CD4-positive, CD25-positive, alpha-beta regulatory T cell (primary cell): ENCODE measurements around the gene PABPN1L. TPM values are rescaled to one million over a fixed set of nuclear protein-coding genes. Genes with fewer than 3 reads are reported as not detected.

ENCODE experiments used
- ATAC-seq, 2 donors: fragments of 150-1000 bp; cut with Tn5 transposase; one replicate each; pipeline ENCODE4 v1.10.0; 2021; ENCODE audit warnings: low read depth in 2 of 2, moderate number of reproducible peaks in 2 of 2, moderate library complexity in 1 of 2
- DNase-seq, 3 donors: peaks; one replicate each; pipeline versions ENCODE4 v3.0.0 to v3.0.0-alpha.2; 2012 to 2022; ENCODE audit warnings: mixed read lengths in 1 of 3
- H3K27ac ChIP-seq: one replicate; pipeline ENCODE4 v1.7.0; 2013; ENCODE audit warnings: mild to moderate bottlenecking, low read length; ENCODE audit not compliant: insufficient read depth, poor library complexity, severe bottlenecking
- H3K27me3 ChIP-seq: one replicate; pipeline ENCODE4 v1.7.0; 2013; ENCODE audit warnings: low read length; ENCODE audit not compliant: control insufficient read depth, insufficient read depth
- H3K36me3 ChIP-seq: one replicate; pipeline ENCODE4 v1.7.0; 2013; ENCODE audit warnings: mild to moderate bottlenecking, low read length, moderate library complexity; ENCODE audit not compliant: control insufficient read depth, insufficient read depth
- H3K4me1 ChIP-seq: 2 replicates; pipeline ENCODE4 v1.7.0; 2013; ENCODE audit warnings: mild to moderate bottlenecking, low read length; ENCODE audit not compliant: insufficient read depth, control insufficient read depth, poor library complexity, severe bottlenecking
- H3K4me3 ChIP-seq: one replicate; pipeline ENCODE4 v1.7.0; 2013; ENCODE audit warnings: low read depth, mild to moderate bottlenecking, low read length, moderate library complexity
- H3K9me3 ChIP-seq, 2 experiments: 1 replicate in 1 of 2; 2 replicates in 1 of 2; pipeline ENCODE4 v1.7.0; 2013; ENCODE audit warnings: low read length in 2 of 2, mild to moderate bottlenecking in 1 of 2, moderate library complexity in 1 of 2; ENCODE audit not compliant: control insufficient read depth in 2 of 2
- H3K27ac Mint-ChIP-seq, 3 donors: one replicate each; pipeline ENCODE4 v1.8.0; 2020 to 2022; ENCODE audit warnings: mild to moderate bottlenecking in 3 of 3, mixed read lengths in 3 of 3, moderate library complexity in 2 of 3
- H3K27me3 Mint-ChIP-seq: one replicate; pipeline ENCODE4 v1.8.0; 2022; ENCODE audit warnings: mild to moderate bottlenecking, mixed read lengths
- H3K36me3 Mint-ChIP-seq: one replicate; pipeline ENCODE4 v1.8.0; 2020; ENCODE audit warnings: mixed read lengths
- H3K4me1 Mint-ChIP-seq, 4 donors: one replicate each; pipeline ENCODE4 v1.8.0; 2020 to 2022; ENCODE audit warnings: mixed read lengths in 4 of 4, mild to moderate bottlenecking in 1 of 4
- H3K4me3 Mint-ChIP-seq, 4 donors: one replicate each; pipeline ENCODE4 v1.8.0; 2020 to 2022; ENCODE audit warnings: mild to moderate bottlenecking in 4 of 4, mixed read lengths in 4 of 4, moderate library complexity in 3 of 4
- H3K9me3 Mint-ChIP-seq, 7 donors: one replicate each; pipeline ENCODE4 v1.8.0; 2020 to 2022; ENCODE audit warnings: mixed read lengths in 7 of 7, mild to moderate bottlenecking in 3 of 7, moderate library complexity in 2 of 7
- polyA plus RNA-seq, 4 donors: library from polyadenylated mRNA; unstranded; fragments of 300-500 nt; fragmentation: Illumina TruSeq; gene quantifications; one replicate each; pipeline ENCODE4 v1.2.3, GENCODE V29; 2021
- total RNA-seq: library from RNA; stranded (reverse); gene quantifications from one replicate; pipeline ENCODE4 v1.2.3, GENCODE V29; 2022

PABPN1L gene
- total and polyA plus RNA-seq, 5 donors from 2014 or later = not detected

- peaks cover 0 to 2% (median under 1%) of the 10 kb centered on the region in 4 donors for H3K4me1 Mint-ChIP-seq
- ATAC-seq = no peak
These were observed 1.3 kb upstream of the PABPN1L start for GRCh38 chr16:88867581-88868246.

GRCh38 chr16:88865742-88866141 is 718 bp downstream of the PABPN1L start:
- H3K27me3 Mint-ChIP-seq = peaks cover 8% of the 10 kb centered on the region

More at GRCh38 chr16:88867581-88868246, 1.3 kb upstream of the PABPN1L start:
- no peaks in the 10 kb centered on the region for H3K4me1 ChIP-seq
- peaks cover 15% of the 10 kb centered on the region for H3K27me3 Mint-ChIP-seq
- no peaks in the 10 kb centered on the region for H3K27me3 ChIP-seq
- no peaks in the 10 kb centered on the region for H3K9me3 ChIP-seq
- H3K4me3 Mint-ChIP-seq = no peak overlapping the region
- H3K27ac ChIP-seq = no peak overlapping the region
- no peak overlapping the region for H3K4me3 ChIP-seq
- peaks cover 0 to 1% (median 0%) of the 10 kb centered on the region in 7 donors for H3K9me3 Mint-ChIP-seq
- H3K36me3 Mint-ChIP-seq = peaks cover under 1% of the 10 kb centered on the region
- H3K36me3 ChIP-seq = peaks cover under 1% of the 10 kb centered on the region
- DNase-seq = no peak
- no peak overlapping the region for H3K27ac Mint-ChIP-seq

GRCh38 chr16:88865310-88865709 is 1.1 kb downstream of the PABPN1L start:
- no peak overlapping the region for H3K4me3 Mint-ChIP-seq

More at GRCh38 chr16:88865742-88866141, 718 bp downstream of the PABPN1L start:
- no peak overlapping the region for H3K27ac ChIP-seq
- Mint-ChIP-seq H3K36me3 (peaks cover 9% of the 10 kb centered on the region), H3K9me3 (peaks cover 0 to 1% (median 0%) of the 10 kb centered on the region in 7 donors), H3K27ac (no peak overlapping the region), H3K4me3 (no peak overlapping the region), H3K4me1 (peaks cover 0 to 2% (median under 1%) of the 10 kb centered on the region in 4 donors)
- H3K9me3 ChIP-seq = no peaks in the 10 kb centered on the region
- no peak for DNase-seq
- no peak for ATAC-seq
- H3K4me1 ChIP-seq = no peaks in the 10 kb centered on the region
- no peak overlapping the region for H3K4me3 ChIP-seq
- H3K36me3 ChIP-seq = peaks cover 16% of the 10 kb centered on the region
- no peaks in the 10 kb centered on the region for H3K27me3 ChIP-seq

GRCh38 chr16:88864521-88864920 is 1.9 kb downstream of the PABPN1L start:
- H3K27ac Mint-ChIP-seq = no peak overlapping the region
- H3K4me1 ChIP-seq = peaks cover 3% of the 10 kb centered on the region
- H3K4me3 Mint-ChIP-seq = no peak overlapping the region
- H3K4me1 Mint-ChIP-seq = peaks cover 0 to 4% (median under 1%) of the 10 kb centered on the region in 4 donors
- H3K27me3 ChIP-seq = no peaks in the 10 kb centered on the region
- no peak overlapping the region for H3K27ac ChIP-seq
- H3K36me3 Mint-ChIP-seq = peaks cover 10% of the 10 kb centered on the region
- no peak overlapping the region for H3K4me3 ChIP-seq
- DNase-seq (no peak), ATAC-seq (no peak)
- H3K36me3 ChIP-seq = peaks cover 28% of the 10 kb centered on the region
- H3K9me3 Mint-ChIP-seq = peaks cover 0 to 1% (median 0%) of the 10 kb centered on the region in 7 donors
- H3K27me3 Mint-ChIP-seq = no peaks in the 10 kb centered on the region
- H3K9me3 ChIP-seq = no peaks in the 10 kb centered on the region

More at GRCh38 chr16:88865310-88865709, 1.1 kb downstream of the PABPN1L start:
- no peak for ATAC-seq
- Mint-ChIP-seq H3K27ac (no peak overlapping the region), H3K9me3 (peaks cover 0 to 1% (median 0%) of the 10 kb centered on the region in 7 donors), H3K36me3 (peaks cover 10% of the 10 kb centered on the region), H3K27me3 (peaks cover 4% of the 10 kb centered on the region), H3K4me1 (peaks cover 0 to 2% (median 0%) of the 10 kb centered on the region in 4 donors)
- Histone ChIP-seq H3K27ac (no peak overlapping the region), H3K36me3 (peaks cover 20% of the 10 kb centered on the region), H3K9me3 (no peaks in the 10 kb centered on the region), H3K4me1 (no peaks in the 10 kb centered on the region), H3K27me3 (no peaks in the 10 kb centered on the region), H3K4me3 (no peak overlapping the region)
- no peak for DNase-seq

GRCh38 chr16:88864099-88864498 is 2.4 kb downstream of the PABPN1L start:
- no peak overlapping the region for H3K4me3 Mint-ChIP-seq
- ATAC-seq = no peak
- Histone ChIP-seq H3K4me3 (no peak overlapping the region), H3K9me3 (no peaks in the 10 kb centered on the region), H3K4me1 (peaks cover 3% of the 10 kb centered on the region), H3K27me3 (no peaks in the 10 kb centered on the region), H3K27ac (no peak overlapping the region), H3K36me3 (peaks cover 33% of the 10 kb centered on the region)
- no peak overlapping the region for H3K27ac Mint-ChIP-seq
- H3K27me3 Mint-ChIP-seq = no peaks in the 10 kb centered on the region
- peaks cover 0 to 5% (median 2%) of the 10 kb centered on the region in 4 donors for H3K4me1 Mint-ChIP-seq
- peaks cover 0 to 1% (median 0%) of the 10 kb centered on the region in 7 donors for H3K9me3 Mint-ChIP-seq
- DNase-seq = no peak
- H3K36me3 Mint-ChIP-seq = peaks cover 10% of the 10 kb centered on the region

GRCh38 chr16:88863426-88863825 is 3.0 kb downstream of the PABPN1L start:
- Mint-ChIP-seq H3K9me3 (peaks cover 0 to 1% (median 0%) of the 10 kb centered on the region in 7 donors), H3K27me3 (no peaks in the 10 kb centered on the region), H3K36me3 (peaks cover 10% of the 10 kb centered on the region), H3K4me1 (peaks cover 0 to 11% (median 4%) of the 10 kb centered on the region in 4 donors), H3K4me3 (no peak overlapping the region), H3K27ac (peak overlapping the region in 1 of 3 donors; percentile 38)
- ATAC-seq (no peak), DNase-seq (no peak)
- no peaks in the 10 kb centered on the region for H3K9me3 ChIP-seq
- peaks cover 5% of the 10 kb centered on the region for H3K4me1 ChIP-seq
- H3K36me3 ChIP-seq = peaks cover 33% of the 10 kb centered on the region
- H3K27ac ChIP-seq = no peak overlapping the region
- H3K27me3 ChIP-seq = no peaks in the 10 kb centered on the region
- no peak overlapping the region for H3K4me3 ChIP-seq

- no peak for DNase-seq
- Histone ChIP-seq H3K4me1 (peaks cover 10% of the 10 kb centered on the region), H3K36me3 (peaks cover 33% of the 10 kb centered on the region), H3K4me3 (no peak overlapping the region), H3K9me3 (no peaks in the 10 kb centered on the region), H3K27me3 (no peaks in the 10 kb centered on the region), H3K27ac (no peak overlapping the region)
- Mint-ChIP-seq H3K4me1 (peaks cover 0 to 15% (median 7%) of the 10 kb centered on the region in 4 donors), H3K27me3 (no peaks in the 10 kb centered on the region), H3K4me3 (no peak overlapping the region), H3K36me3 (peaks cover 10% of the 10 kb centered on the region), H3K27ac (no peak overlapping the region), H3K9me3 (peaks cover 0 to 1% (median 0%) of the 10 kb centered on the region in 7 donors)
- no peak for ATAC-seq
These were observed 3.5 kb downstream of the PABPN1L start for GRCh38 chr16:88862968-88863367.

- H3K36me3 ChIP-seq = peaks cover 33% of the 10 kb centered on the region
- H3K4me3 Mint-ChIP-seq = peak overlapping the region in 1 of 4 donors; percentile 63
- ATAC-seq = no peak
- H3K27me3 Mint-ChIP-seq = no peaks in the 10 kb centered on the region
- peaks cover 10% of the 10 kb centered on the region for H3K36me3 Mint-ChIP-seq
- peaks cover 0 to 23% (median 10%) of the 10 kb centered on the region in 4 donors for H3K4me1 Mint-ChIP-seq
- H3K27ac ChIP-seq = no peak overlapping the region
- no peaks in the 10 kb centered on the region for H3K27me3 ChIP-seq
- H3K4me3 ChIP-seq = no peak overlapping the region
- H3K27ac Mint-ChIP-seq = no peak overlapping the region
- H3K9me3 Mint-ChIP-seq = no peaks in the 10 kb centered on the region
- H3K4me1 ChIP-seq = peaks cover 19% of the 10 kb centered on the region
- no peaks in the 10 kb centered on the region for H3K9me3 ChIP-seq
- DNase-seq = no peak
These were observed 5.1 kb downstream of the PABPN1L start for GRCh38 chr16:88861359-88861758.
